T-cell (primary cell): ENCODE results near the gene TPR. TPM values are rescaled to one million over a fixed set of nuclear protein-coding genes. Genes with fewer than 3 reads are reported as not detected.
A peak's percentile ranks its signal among the peaks of the same experiment; 100 is the strongest.
"Not testable (repeated sequence)": the region's sequence is repeated elsewhere in the genome, so short reads cannot be mapped to it uniquely, and the experiment has no call there.

Experiments used
- ATAC-seq, 4 experiments: fragments of 200-7000 bp in 3 of 4; fragments of 150-1000 bp in 1 of 4; cut with Tn5 transposase; replicated peaks in 1 of 4; 1 replicate in 3 of 4; 2 replicates in 1 of 4; pipeline ENCODE4 v1.10.0; 2021; ENCODE audit warnings: moderate library complexity in 3 of 4, mild to moderate bottlenecking in 2 of 4, moderate number of reproducible peaks in 1 of 4
- CTCF ChIA-PET, 2 donors: fragments of 300-600 bp; sonication (Branson Sonifier 250); formaldehyde crosslinking; loops; one replicate each; lab custom pipeline; 2022; ENCODE audit warnings: antibody characterized with exemption in 2 of 2; lab: Charles Lee
- POLR2A ChIA-PET, 2 donors: fragments of 300-600 bp; sonication (Branson Sonifier 250); formaldehyde crosslinking; loops; one replicate each; lab custom pipeline; 2022; ENCODE audit warnings: antibody characterized with exemption in 2 of 2; lab: Charles Lee
- DNase-seq, 35 experiments: peaks; one replicate each; pipeline versions ENCODE4 v3.0.0 to v3.0.0-alpha.2; 2013 to 2023
- H3K27ac ChIP-seq: one replicate; pipeline ENCODE4 v1.5.1; 2013; ENCODE audit warnings: low read length
- H3K27me3 ChIP-seq, 2 experiments: replicated peaks in 1 of 2; 1 replicate in 1 of 2; 2 replicates in 1 of 2; pipeline versions ENCODE4 v1.6.1 to v1.7.0; 2013; ENCODE audit warnings: low read length in 1 of 2, mixed read lengths in 1 of 2; ENCODE audit not compliant: control insufficient read depth in 2 of 2, insufficient read depth in 2 of 2; ENCODE audit errors: extremely low read depth in 1 of 2
- H3K36me3 ChIP-seq, 2 donors: 1 replicate in 1 of 2; 2 replicates in 1 of 2; pipeline versions ENCODE4 v1.6.1 to v1.7.0; 2013; ENCODE audit warnings: low read length in 1 of 2; ENCODE audit not compliant: control insufficient read depth in 2 of 2, insufficient read depth in 1 of 2; ENCODE audit errors: extremely low read depth in 1 of 2
- H3K4me1 ChIP-seq, 2 experiments: 1 replicate in 1 of 2; 2 replicates in 1 of 2; pipeline versions ENCODE4 v1.6.1 to v1.7.0; 2013; ENCODE audit warnings: low read length in 2 of 2, mixed read lengths in 1 of 2; ENCODE audit not compliant: insufficient read depth in 2 of 2, control insufficient read depth in 1 of 2; ENCODE audit errors: extremely low read depth in 1 of 2
- H3K4me3 ChIP-seq, 2 donors: 1 replicate in 1 of 2; 2 replicates in 1 of 2; pipeline versions ENCODE4 v1.5.1 to v1.7.0; 2013; ENCODE audit warnings: mild to moderate bottlenecking in 2 of 2, low read length in 1 of 2, moderate library complexity in 1 of 2; ENCODE audit not compliant: control insufficient read depth in 1 of 2; ENCODE audit errors: extremely low read depth in 1 of 2
- H3K9me3 ChIP-seq: 2 replicates; pipeline ENCODE4 v1.7.0; 2013
- H3K27ac Mint-ChIP-seq, 2 donors: one replicate each; pipeline ENCODE4 v1.8.0; 2020 to 2021; ENCODE audit warnings: mild to moderate bottlenecking in 2 of 2, mixed read lengths in 2 of 2
- H3K27me3 Mint-ChIP-seq, 2 donors: one replicate each; pipeline ENCODE4 v1.8.0; 2021 to 2022; ENCODE audit warnings: mixed read lengths in 2 of 2
- H3K36me3 Mint-ChIP-seq: one replicate; pipeline ENCODE4 v1.8.0; 2021; ENCODE audit warnings: mixed read lengths
- H3K4me1 Mint-ChIP-seq, 3 donors: one replicate each; pipeline ENCODE4 v1.8.0; 2020 to 2022; ENCODE audit warnings: mixed read lengths in 3 of 3, mild to moderate bottlenecking in 1 of 3
- H3K4me3 Mint-ChIP-seq, 3 donors: one replicate each; pipeline ENCODE4 v1.8.0; 2020 to 2022; ENCODE audit warnings: mild to moderate bottlenecking in 3 of 3, mixed read lengths in 3 of 3, moderate library complexity in 3 of 3
- H3K9me3 Mint-ChIP-seq, 3 donors: one replicate each; pipeline ENCODE4 v1.8.0; 2020 to 2022; ENCODE audit warnings: mixed read lengths in 3 of 3
- WGBS: methylation state at CpG from one replicate; pipeline ENCODE4 v1.1.5; 2013; ENCODE audit warnings: missing lambda C conversion rate; ENCODE audit not compliant: insufficient coverage; 5-methylcytosine and 5-hydroxymethylcytosine counted together
- total RNA-seq, 35 experiments: library from RNA in 6 of 35; stranded (reverse) in 6 of 35; fragments of 120-200 nt in 1 of 35; gene quantifications; one replicate each; pipeline versions ENCODE4 v1.2.1 to v1.2.4 and lab custom pipeline; 2013 to 2026

Gene TPR
- total RNA-seq, 5 donors from 2014 or later (not counting 1 experiment from before 2014, with no cell fraction given): 128 to 144 (median 137) TPM

DNA sequence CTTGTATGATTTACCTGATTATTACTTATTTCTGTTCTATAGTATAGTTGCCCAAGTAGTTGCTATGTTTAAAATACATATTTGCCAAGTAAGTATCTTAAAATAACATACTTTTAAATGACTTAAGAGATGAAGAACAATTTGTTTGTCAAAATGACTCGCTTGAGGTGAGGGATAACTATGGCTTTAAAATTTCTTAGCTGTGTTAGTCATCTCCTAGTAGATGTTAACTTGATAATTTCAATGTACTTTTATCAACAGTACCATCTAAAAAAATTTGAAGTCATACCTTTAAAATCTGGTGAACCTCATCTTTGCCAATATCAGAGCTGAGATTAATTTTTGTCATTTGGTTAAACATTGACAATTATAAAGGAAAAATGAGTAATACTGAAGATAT lies 38.3 kb upstream of the TPR start:
- Histone ChIP-seq H3K9me3 (no peaks in the 10 kb centered on the region), H3K36me3 (peaks cover 0 to 14% of the 10 kb centered on the region in 2 donors), H3K4me3 (no peak overlapping the region), H3K27ac (no peak overlapping the region), H3K27me3 (no peaks in the 10 kb centered on the region), H3K4me1 (no peaks in the 10 kb centered on the region)
- peaks cover 13% of the 10 kb centered on the region for H3K36me3 Mint-ChIP-seq
- H3K27me3 Mint-ChIP-seq: no peaks in the 10 kb centered on the region
- H3K4me1 Mint-ChIP-seq: no peaks in the 10 kb centered on the region
- no peak overlapping the region for H3K27ac Mint-ChIP-seq
- no peak overlapping the region for H3K4me3 Mint-ChIP-seq
- no peaks in the 10 kb centered on the region for H3K9me3 Mint-ChIP-seq
- ATAC-seq (no peak), DNase-seq (no peak)
- ChIA-PET CTCF (no interaction called here), POLR2A (no interaction called here)
- no CpG with 5 or more reads among the region's 1 CpG for WGBS

DNA sequence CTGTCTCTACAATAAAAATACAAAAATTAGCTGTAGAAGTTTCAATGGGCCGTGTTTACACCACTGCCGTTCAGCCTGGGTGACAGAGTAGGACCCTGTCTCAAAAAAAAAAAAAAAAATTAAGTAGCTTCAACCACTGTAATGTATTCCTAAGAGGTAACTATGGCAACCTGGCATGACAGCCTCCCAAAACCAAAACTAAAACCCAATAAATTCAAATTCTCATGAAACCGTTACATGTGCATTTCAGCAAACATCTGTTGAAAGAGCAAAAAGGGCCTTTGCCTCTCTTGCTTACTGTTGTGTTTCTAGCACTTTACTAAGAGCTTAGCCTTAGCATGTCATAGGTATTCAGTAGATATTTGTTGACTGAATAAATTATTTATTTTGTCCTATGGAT lies 34.0 kb upstream of the TPR start:
- Histone ChIP-seq H3K9me3 (no peaks in the 10 kb centered on the region), H3K27ac (no peak overlapping the region), H3K36me3 (peaks cover 0 to 26% of the 10 kb centered on the region in 2 donors), H3K4me3 (no peak overlapping the region), H3K27me3 (no peaks in the 10 kb centered on the region), H3K4me1 (no peaks in the 10 kb centered on the region)
- CTCF ChIA-PET: interaction anchor here in 1 of 2 donors (0.6 kb wide), 2 partner anchors 14 to 84 kb away, joined by 3 read pairs; no protein-coding TSS in a partner anchor
- Mint-ChIP-seq H3K9me3 (no peaks in the 10 kb centered on the region), H3K27me3 (no peaks in the 10 kb centered on the region), H3K27ac (no peak overlapping the region), H3K36me3 (peaks cover 35% of the 10 kb centered on the region), H3K4me3 (no peak overlapping the region), H3K4me1 (no peaks in the 10 kb centered on the region)
- no CpG with 5 or more reads among the region's 3 CpGs for WGBS
- POLR2A ChIA-PET: interaction anchor here in 1 of 2 donors (0.7 kb wide), 1 partner anchor 10 kb away, joined by 3 read pairs; no protein-coding TSS in a partner anchor
- no peak for DNase-seq
- ATAC-seq: no peak

DNA sequence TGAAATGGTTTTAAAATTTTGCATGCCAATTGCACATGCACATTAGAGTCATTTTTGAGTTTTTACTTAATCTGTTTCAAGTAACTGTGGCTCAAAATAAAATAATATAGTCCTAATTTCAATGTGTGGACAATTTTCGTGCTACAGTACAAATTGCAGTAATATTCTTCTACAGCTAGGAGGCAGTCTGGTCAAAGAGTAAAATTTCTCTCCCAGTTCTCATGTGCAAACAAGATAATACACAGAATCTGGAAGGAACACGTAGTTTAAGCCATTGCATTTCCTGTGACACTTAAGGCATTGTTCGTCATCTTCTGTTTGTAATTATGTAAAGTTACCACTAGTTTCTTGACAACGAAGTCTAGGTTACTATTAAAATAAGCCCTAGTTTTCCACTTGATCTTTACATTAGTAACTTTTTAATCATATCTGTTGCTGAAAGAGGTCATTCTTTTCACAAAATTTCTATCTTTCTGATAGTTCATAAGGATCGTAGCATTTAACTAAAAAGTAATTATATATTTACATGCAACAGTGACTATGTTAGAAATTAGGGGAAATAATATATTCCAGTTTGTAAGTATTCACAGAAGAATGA lies 29.5 kb upstream of the TPR start:
- no peak overlapping the region for H3K4me3 Mint-ChIP-seq
- H3K4me1 ChIP-seq: no peaks in the 10 kb centered on the region
- no peak overlapping the region for H3K27ac ChIP-seq
- no peaks in the 10 kb centered on the region for H3K9me3 Mint-ChIP-seq
- no peaks in the 10 kb centered on the region for H3K27me3 ChIP-seq
- DNase-seq: peak in 3 of 35 experiments; percentile 1 to 57 (median 9)
- no peaks in the 10 kb centered on the region for H3K27me3 Mint-ChIP-seq
- peaks cover 38% of the 10 kb centered on the region for H3K36me3 Mint-ChIP-seq
- WGBS: no CpG with 5 or more reads among the region's 5 CpGs
- ChIA-PET CTCF (interaction anchor here in 1 of 2 donors (0.8 to 1.5 kb wide), 3 partner anchors 28 to 66 kb away, joined by 3 to 12 read pairs (median 3); partner anchors contain the start of genes ODR4 and TPR), POLR2A (no interaction called here)
- peak in 3 of 4 experiments; percentile 31 to 90 (median 38) for ATAC-seq
- H3K36me3 ChIP-seq: peaks cover 0 to 29% of the 10 kb centered on the region in 2 donors
- no peak overlapping the region for H3K27ac Mint-ChIP-seq
- H3K4me1 Mint-ChIP-seq: no peaks in the 10 kb centered on the region
- H3K9me3 ChIP-seq: no peaks in the 10 kb centered on the region
- H3K4me3 ChIP-seq: no peak overlapping the region

DNA sequence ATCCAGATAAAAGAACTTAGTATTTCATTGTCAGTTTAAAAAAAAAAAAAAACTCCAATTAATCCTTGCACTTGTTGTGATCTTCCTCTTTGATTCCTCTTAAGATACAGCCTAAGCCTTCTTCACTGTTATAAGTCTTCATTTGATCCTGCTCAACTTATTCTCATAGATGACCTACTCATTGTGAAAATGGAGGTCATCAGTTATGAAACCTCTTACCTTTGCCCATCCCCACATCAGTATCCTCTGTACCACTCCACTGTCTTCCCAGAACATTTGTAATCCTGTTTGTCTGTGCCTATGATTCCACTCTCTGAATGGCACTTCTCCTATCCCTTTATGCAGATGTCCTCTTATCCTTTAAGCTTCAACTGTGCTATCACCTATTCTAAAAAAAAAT lies 28.6 kb upstream of the TPR start:
- H3K4me1 Mint-ChIP-seq: no peaks in the 10 kb centered on the region
- CTCF ChIA-PET: interaction anchor here in 1 of 2 donors (0.8 to 1.5 kb wide), 3 partner anchors 27 to 65 kb away, joined by 3 to 12 read pairs (median 3); partner anchors contain the start of genes ODR4 and TPR
- H3K27ac ChIP-seq: no peak overlapping the region
- no peaks in the 10 kb centered on the region for H3K9me3 ChIP-seq
- no peaks in the 10 kb centered on the region for H3K9me3 Mint-ChIP-seq
- DNase-seq: no peak
- no peaks in the 10 kb centered on the region for H3K27me3 ChIP-seq
- H3K36me3 Mint-ChIP-seq: peaks cover 38% of the 10 kb centered on the region
- peak overlapping the region in 1 of 2 donors; percentile 24 for H3K27ac Mint-ChIP-seq
- no peak overlapping the region for H3K4me3 ChIP-seq
- H3K4me1 ChIP-seq: no peaks in the 10 kb centered on the region
- peaks cover 0 to 29% of the 10 kb centered on the region in 2 donors for H3K36me3 ChIP-seq
- ATAC-seq: no peak
- no peak overlapping the region for H3K4me3 Mint-ChIP-seq
- H3K27me3 Mint-ChIP-seq: no peaks in the 10 kb centered on the region
- POLR2A ChIA-PET: no interaction called here

DNA sequence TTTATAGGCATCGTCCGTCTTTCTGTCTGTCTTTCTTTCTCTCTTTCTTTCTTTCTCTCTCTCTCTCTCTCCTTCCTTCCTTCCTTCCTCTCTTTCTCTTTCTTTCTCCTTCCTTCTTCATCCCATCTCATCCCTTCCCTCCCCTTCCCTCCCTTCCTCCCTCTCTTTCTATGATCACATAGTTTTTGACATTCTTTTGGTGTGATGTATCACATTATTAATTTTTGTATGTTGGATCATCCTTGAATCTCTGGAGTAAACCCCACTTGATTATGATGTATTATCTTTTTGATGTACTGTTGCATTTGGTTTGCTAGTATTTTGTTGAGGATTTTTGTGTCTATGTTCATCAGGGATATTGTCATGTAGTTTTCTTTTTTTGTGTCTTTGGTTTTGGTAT lies 26.4 kb upstream of the TPR start:
- POLR2A ChIA-PET, H3K4me1 Mint-ChIP-seq, ATAC-seq: not testable (repeated sequence)

GRCh38 chr1:186392711-186393110 lies 17.7 kb upstream of the TPR start:
- H3K4me1 Mint-ChIP-seq, ATAC-seq, H3K4me3 ChIP-seq, H3K4me3 Mint-ChIP-seq, H3K4me1 ChIP-seq, H3K9me3 ChIP-seq, H3K9me3 Mint-ChIP-seq, DNase-seq, H3K27me3 Mint-ChIP-seq, H3K27ac ChIP-seq, H3K27me3 ChIP-seq, CTCF ChIA-PET, H3K27ac Mint-ChIP-seq: not testable (repeated sequence)
- POLR2A ChIA-PET: interaction anchor here in 1 of 2 donors (1.2 kb wide), 1 partner anchor 593 kb away, joined by 3 read pairs; no protein-coding TSS in a partner anchor
- H3K36me3 ChIP-seq: peaks cover 0 to 65% of the 10 kb centered on the region in 2 donors
- WGBS: 100% methylated on average over 1 of the region's 6 CpGs
- H3K36me3 Mint-ChIP-seq: peaks cover 40% of the 10 kb centered on the region

More for the DNA sequence above, 26.4 kb upstream of the TPR start:
- H3K4me3 Mint-ChIP-seq, H3K27ac ChIP-seq, H3K27me3 ChIP-seq, H3K9me3 ChIP-seq, H3K27me3 Mint-ChIP-seq, CTCF ChIA-PET, DNase-seq, H3K4me1 ChIP-seq, H3K9me3 Mint-ChIP-seq, H3K4me3 ChIP-seq: not testable (repeated sequence)
- peaks cover 0 to 33% of the 10 kb centered on the region in 2 donors for H3K36me3 ChIP-seq
- Mint-ChIP-seq H3K27ac (peak overlapping the region in 1 of 2 donors; percentile 44), H3K36me3 (peaks cover 31% of the 10 kb centered on the region)
- WGBS: 94% methylated on average over 2 of the region's 2 CpGs
